K562 (cell line): ENCODE results near the gene DGAT2. TPM values are rescaled to one million over a fixed set of nuclear protein-coding genes. Genes with fewer than 3 reads are reported as not detected.

Experiments
- CTCF ChIP-seq, 3 experiments: IDR thresholded peaks in 2 of 3; conservative IDR thresholded peaks in 1 of 3; 2 replicates each; pipeline ENCODE4 v1.5.1; 2011 to 2012; ENCODE audit warnings: low read length in 3 of 3, mild to moderate bottlenecking in 3 of 3, control low read depth in 2 of 3, improper control_type of control experiment in 1 of 3, inconsistent platforms in 1 of 3, low read depth in 1 of 3, mixed read lengths in 1 of 3, moderate library complexity in 1 of 3; ENCODE audit not compliant: insufficient read depth in 2 of 3
- NFIC ChIP-seq: fragments of 450-650 bp; IDR thresholded peaks from 2 replicates; pipeline ENCODE4 v1.6.1; 2017; ENCODE audit warnings: mild to moderate bottlenecking, inconsistent platforms
- PHF8 ChIP-seq: fragments of 200-600 bp; sonication (generic); IDR thresholded peaks from 2 replicates; pipeline ENCODE4 v1.6.1; 2012; ENCODE audit warnings: mixed run types, mild to moderate bottlenecking, inconsistent platforms, low read length, moderate library complexity, borderline replicate concordance
- POLR2AphosphoS2 ChIP-seq: IDR thresholded peaks from 2 replicates; pipeline ENCODE4 v1.6.1; 2012; ENCODE audit warnings: low read length, improper control_type of control experiment
- TEAD2 ChIP-seq: fragments of 450-650 bp; IDR thresholded peaks from 2 replicates; pipeline ENCODE4 v1.6.1; 2016; ENCODE audit warnings: missing genetic modification characterization, control low read depth, missing compliant biosample characterization
- TGIF2 ChIP-seq: sonication (generic); formaldehyde crosslinking; IDR thresholded peaks from 2 replicates; pipeline ENCODE4 v1.8.1; 2022; ENCODE audit warnings: mild to moderate bottlenecking, missing genetic modification reagents, moderate library complexity
- VEZF1 ChIP-seq: fragments of 200-800 bp; sonication (Bioruptor generic); IDR thresholded peaks from 2 replicates; pipeline ENCODE4 v1.6.1; 2017; ENCODE audit warnings: missing genetic modification characterization, missing compliant biosample characterization
- ZC3H4 ChIP-seq: sonication (generic); formaldehyde crosslinking; IDR thresholded peaks from 2 replicates; pipeline ENCODE4 v1.9.0; 2021; ENCODE audit warnings: missing genetic modification reagents, borderline replicate concordance
- ZNF184 ChIP-seq: sonication (generic); formaldehyde crosslinking; IDR thresholded peaks from 2 replicates; pipeline ENCODE4 v1.5.0; 2020; ENCODE audit warnings: missing genetic modification reagents
- ZNF512 ChIP-seq: IDR thresholded peaks from 2 replicates; pipeline ENCODE4 v1.6.1; 2016; ENCODE audit warnings: missing genetic modification characterization, missing compliant biosample characterization
- ZNF518B ChIP-seq: fragments of 250-450 bp; sonication (Bioruptor Pico); IDR thresholded peaks from 2 replicates; pipeline ENCODE4 v1.5.0; 2021; ENCODE audit warnings: mild to moderate bottlenecking, moderate library complexity
- ZNF717 ChIP-seq: fragments of 250-450 bp; sonication (Bioruptor Pico); IDR thresholded peaks from 2 replicates; pipeline ENCODE4 v1.5.0; 2021
- ZSCAN29 ChIP-seq: fragments of 450-650 bp; IDR thresholded peaks from 2 replicates; pipeline ENCODE4 v1.6.1; 2017
- polyA plus RNA-seq, 8 experiments: library from polyadenylated mRNA; depleted of rRNA in 4 of 8; stranded (reverse) in 5 of 8; unstranded in 3 of 8; fragments of >200 nt; fragmentation: Nextera tagmentation in 2 of 8; fragmentation: Illumina TruSeq in 1 of 8; extraction: Ambion mirVana in 2 of 8; extraction: Trizol in 1 of 8; gene quantifications; 2 replicates each; pipeline versions ENCODE4 v1.2.1 to v1.2.3, GENCODE V29; 2011 to 2014; ENCODE audit warnings: inconsistent platforms in 1 of 8, missing spikeins in 1 of 8
- total RNA-seq, 7 experiments: library from RNA; depleted of rRNA in 6 of 7; stranded (reverse); fragments of >200 nt in 6 of 7; fragmentation: Illumina TruSeq in 2 of 7; extraction: Trizol in 2 of 7; gene quantifications; 2 replicates each; pipeline versions ENCODE4 v1.2.1 to v1.2.3, GENCODE V29; 2011 to 2021; ENCODE audit warnings: low replicate concordance in 1 of 7
- TF ChIP-seq, protein P1 (sequence below): sonication (generic); formaldehyde crosslinking; IDR thresholded peaks from 2 replicates; pipeline ENCODE4 v1.8.0; 2022; ENCODE audit warnings: mild to moderate bottlenecking, missing genetic modification reagents
- TF ChIP-seq, protein P2 (sequence below): sonication (generic); formaldehyde crosslinking; IDR thresholded peaks from 2 replicates; pipeline ENCODE4 v1.8.0; 2022; ENCODE audit warnings: mild to moderate bottlenecking, missing genetic modification reagents
- TF ChIP-seq, protein P3 (sequence below): sonication (generic); formaldehyde crosslinking; IDR thresholded peaks from 2 replicates; pipeline ENCODE4 v1.9.0; 2022; ENCODE audit warnings: mild to moderate bottlenecking, missing genetic modification reagents

The DGAT2 gene
- total and polyA plus RNA-seq, 9 of the 15 experiments (the other 6 are each of a cell fraction or from before 2014, with no cell fraction given): 0.68 to 2.8 (median 1.8) TPM

- TF ChIP-seq ZSCAN29 (no peak), ZC3H4 (CRISPR knock-in tag) (no peak), TEAD2 (tag) (no peak), NFIC (0 out of 2 replicates have a peak, but pooled peaks have one; percentile 24), ZNF512 (tag) (no peak), TGIF2 (CRISPR knock-in tag) (no peak), POLR2AphosphoS2 (no peak), VEZF1 (CRISPR knock-in tag) (peak; percentile 17; the same call in 1 of the 2 replicates), CTCF (IDR thresholded peaks at IDR 0.05 in 2 of 3, conservative IDR thresholded peaks at IDR 0.05 in 1 of 3; ENCODE audit: insufficient read depth in 2 of 3, low read depth in 1 of 3, low read length in 3 of 3) (no peak), ZNF184 (no peak), PHF8 (peak; percentile 21; the same call in 1 of the 2 replicates), ZNF717 (CRISPR knock-in tag) (no peak), ZNF518B (CRISPR knock-in tag) (no peak)
- TF ChIP-seq, protein P1, sequence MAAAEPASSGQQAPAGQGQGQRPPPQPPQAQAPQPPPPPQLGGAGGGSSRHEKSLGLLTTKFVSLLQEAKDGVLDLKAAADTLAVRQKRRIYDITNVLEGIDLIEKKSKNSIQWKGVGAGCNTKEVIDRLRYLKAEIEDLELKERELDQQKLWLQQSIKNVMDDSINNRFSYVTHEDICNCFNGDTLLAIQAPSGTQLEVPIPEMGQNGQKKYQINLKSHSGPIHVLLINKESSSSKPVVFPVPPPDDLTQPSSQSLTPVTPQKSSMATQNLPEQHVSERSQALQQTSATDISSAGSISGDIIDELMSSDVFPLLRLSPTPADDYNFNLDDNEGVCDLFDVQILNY: no peak
- TF ChIP-seq, protein P2, sequence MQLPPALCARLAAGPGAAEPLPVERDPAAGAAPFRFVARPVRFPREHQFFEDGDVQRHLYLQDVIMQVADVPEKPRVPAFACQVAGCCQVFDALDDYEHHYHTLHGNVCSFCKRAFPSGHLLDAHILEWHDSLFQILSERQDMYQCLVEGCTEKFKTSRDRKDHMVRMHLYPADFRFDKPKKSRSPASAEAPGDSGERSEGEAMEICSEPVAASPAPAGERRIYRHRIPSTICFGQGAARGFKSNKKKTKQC: 0 out of 2 replicates have a peak, but pooled peaks have one; percentile 36
- TF ChIP-seq, protein P3, sequence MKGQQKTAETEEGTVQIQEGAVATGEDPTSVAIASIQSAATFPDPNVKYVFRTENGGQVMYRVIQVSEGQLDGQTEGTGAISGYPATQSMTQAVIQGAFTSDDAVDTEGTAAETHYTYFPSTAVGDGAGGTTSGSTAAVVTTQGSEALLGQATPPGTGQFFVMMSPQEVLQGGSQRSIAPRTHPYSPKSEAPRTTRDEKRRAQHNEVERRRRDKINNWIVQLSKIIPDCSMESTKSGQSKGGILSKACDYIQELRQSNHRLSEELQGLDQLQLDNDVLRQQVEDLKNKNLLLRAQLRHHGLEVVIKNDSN (CRISPR knock-in tag): no peak
These were observed 47.0 kb downstream of the DGAT2 start (continued) for GRCh38 chr11:75815345-75816168.
